Cortex of kidney (tissue), 1 donor: ENCODE measurements around the gene ANKRD13B.
"Not testable (repeated sequence)": the region's sequence is repeated elsewhere in the genome, so short reads cannot be mapped to it uniquely, and the experiment has no call there.

Experiments
- DNase-seq: peaks from one replicate; lab custom pipeline; 2025; lab: John Stamatoyannopoulos, UW

ANKRD13B gene

DNA sequence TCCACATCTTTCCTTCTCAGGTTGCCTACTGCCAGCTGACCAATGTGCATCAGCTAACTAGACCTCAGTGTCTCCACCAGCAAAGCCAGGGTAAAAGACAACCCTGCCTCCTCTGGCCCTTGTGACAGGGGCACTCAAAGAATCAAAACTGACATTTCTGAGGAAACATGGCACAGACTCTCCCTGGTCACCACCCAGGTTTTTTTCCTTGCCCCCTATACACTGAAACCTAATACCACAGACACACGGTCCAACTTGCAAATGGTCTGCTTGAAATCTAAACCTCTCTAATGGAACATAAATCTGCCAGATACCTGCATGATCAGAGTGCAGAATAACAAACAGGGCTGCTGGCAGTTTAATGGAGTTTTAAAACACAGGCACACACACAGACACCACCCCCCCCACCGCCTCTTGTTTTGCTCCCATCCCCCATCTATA is 49.3 kb downstream of the ANKRD13B start:
- DNase-seq: no peak

DNA sequence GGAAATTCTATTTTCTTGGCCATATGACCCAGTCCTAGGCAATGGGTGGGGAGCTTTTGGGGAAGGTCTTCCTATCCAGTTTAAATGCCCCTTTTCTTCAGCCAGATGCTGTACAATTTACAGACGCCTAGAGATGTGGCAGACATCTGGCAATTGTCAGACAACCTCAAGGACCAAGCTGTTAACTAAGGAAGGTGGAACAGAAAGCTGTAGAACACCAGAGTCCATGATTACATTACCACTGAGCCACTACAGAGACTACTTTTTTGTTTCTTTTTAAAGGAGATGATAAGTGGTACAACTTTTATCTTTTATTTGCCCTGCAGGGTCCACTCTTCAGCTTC is 50.9 kb downstream of the ANKRD13B start:
- no peak for DNase-seq

DNA sequence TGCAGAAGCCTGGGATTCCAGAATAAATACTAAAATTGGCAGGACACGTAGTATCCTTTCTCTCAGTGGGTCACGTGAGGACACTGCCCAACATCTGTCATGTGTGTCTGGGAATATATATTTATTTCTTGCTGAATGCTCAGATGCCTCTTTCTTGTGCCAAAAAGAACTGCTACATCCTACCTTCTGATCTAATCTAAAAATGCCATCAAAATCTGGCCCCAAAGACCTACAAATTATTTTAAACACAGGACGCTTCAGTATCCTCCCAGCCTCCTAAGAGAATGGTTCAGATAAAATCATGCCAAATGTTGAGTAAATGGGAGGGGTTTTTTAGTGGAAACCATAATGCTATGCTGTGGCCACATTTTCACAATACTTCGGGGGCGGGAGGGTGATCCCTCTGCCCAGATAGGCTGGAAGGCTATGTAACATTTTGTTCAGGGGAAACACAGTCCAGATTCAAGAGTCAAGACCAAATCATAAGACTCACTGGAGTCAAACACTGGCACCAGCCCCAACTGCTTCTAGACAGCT is 52.7 kb downstream of the ANKRD13B start:
- no peak for DNase-seq

DNA sequence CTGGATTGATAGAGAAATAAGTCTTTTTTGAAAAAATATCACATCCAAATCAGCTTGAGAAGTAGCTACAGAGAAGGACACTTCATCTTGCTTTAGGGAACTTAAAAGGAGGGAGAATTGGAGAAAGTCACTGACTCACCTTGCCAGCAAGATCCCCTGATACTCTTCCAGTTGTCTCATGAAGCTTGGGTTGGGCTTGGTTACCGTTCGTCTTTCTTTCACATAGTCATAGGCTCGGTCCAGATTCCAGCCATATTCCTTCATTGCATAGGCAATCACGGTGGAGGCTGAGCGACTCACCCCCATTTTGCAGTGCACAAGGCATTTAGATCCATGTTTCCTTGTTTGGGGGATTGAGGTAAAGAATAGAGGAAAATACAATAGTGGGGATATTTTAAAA is 55.1 kb downstream of the ANKRD13B start:
- DNase-seq: no peak

DNA sequence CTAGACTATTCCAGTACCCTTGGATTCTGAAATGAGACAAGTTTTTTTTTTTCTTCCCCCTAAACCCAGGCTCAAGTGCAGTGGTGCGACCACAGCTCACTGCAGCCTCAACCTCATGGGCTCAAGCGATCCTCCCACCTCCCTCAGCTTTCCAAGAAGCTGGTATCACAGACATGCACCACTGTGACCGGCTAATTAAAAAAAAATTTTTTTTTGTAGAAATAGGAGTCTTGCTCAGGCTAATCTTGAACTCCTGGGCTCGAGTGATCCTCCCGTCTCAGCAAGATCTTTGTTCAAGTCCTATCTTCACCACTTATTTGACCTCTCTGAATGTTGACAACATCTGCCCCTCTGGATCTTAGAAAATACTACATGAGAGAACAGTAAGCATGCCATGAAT is 56.4 kb downstream of the ANKRD13B start:
- DNase-seq: no peak

DNA sequence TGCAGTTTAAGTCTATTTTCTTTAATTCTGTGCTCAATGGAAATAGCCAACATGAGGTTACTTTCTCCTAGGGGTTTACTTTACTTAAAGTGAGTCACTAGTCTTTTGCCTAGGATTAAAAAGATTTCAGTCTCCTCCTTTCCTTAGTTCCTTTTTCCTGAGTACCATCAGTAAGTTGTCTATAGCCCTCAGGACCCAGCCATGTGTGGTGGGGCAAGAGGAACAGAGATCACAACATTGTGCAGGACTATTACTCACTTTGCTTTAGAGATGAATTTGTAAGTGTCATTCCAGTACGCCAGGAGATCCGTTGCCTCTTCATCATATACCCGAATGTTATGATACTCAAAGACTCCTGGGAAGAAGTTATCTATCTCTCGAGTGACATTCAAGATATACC is 57.5 kb downstream of the ANKRD13B start:
- no peak for DNase-seq

DNA sequence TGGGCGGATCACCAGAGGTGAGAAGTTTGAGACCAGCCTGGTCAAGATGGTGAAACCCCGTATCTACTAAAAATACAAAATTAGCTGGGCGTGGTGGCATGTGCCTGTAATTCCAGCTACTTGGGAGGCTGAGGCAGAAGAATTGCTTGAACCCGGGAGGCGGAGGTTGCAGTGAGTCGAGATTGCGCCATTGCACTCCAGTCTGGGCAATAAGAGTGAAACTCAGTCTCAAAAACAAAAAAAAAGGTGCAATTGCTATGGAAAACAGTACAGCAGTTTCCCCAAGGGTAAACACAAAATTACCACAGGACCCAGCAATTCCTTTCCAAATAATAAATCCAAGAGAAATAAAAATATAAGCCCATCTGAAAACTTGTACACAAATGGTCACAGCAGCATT is 59.0 kb downstream of the ANKRD13B start:
- not testable (repeated sequence) for DNase-seq

DNA sequence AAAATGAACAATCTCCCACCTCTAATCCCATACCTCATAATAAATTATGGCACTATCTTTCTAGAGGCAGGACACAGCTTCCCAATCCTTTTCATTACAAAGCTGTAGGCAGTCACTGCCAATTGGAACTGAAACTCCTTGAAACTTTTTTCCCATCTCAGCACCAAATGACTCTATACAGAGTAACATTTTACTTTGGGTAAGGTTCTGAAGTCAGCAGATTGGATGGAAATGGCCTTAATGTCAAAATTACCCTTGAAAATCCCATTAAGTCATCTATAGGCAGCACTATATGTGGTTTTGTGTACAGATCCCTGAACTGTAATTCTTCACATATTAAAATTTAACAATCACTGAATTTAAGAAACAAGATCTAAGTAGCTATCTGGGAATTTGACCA is 60.0 kb downstream of the ANKRD13B start:
- DNase-seq: no peak

DNA sequence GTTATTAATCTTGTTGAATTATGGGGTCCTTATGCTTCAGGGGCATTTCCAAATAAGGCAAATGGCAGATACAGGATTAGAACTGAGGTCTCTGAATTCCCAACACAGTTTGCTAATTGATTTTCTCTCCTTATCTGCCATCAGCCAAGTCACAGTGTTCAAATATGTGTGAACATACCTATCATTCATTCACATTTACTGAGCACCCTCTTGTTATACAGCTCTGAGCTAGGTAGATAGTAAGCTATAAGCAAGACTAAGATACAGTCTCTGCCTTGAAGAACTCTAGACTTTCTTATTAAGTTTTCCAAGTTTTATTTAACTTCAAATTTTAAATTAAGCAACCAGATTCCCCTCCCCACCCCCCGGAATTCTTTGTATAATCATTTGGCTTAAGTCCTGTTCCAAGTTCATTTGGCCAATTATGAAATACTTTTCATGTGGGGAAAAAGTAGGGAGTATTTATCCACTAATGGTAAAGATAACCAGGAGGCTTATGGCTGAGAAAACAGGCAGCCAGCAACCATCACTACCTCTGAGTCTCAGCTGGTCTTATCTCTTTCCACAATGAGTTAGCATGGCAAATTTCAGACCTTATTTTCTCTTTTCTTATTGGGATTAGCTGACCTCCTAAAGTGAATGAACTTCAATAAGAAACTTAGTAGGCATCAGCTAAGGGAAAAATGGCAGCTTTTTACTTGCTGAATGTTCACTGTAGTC is 61.2 kb downstream of the ANKRD13B start:
- DNase-seq: no peak

DNA sequence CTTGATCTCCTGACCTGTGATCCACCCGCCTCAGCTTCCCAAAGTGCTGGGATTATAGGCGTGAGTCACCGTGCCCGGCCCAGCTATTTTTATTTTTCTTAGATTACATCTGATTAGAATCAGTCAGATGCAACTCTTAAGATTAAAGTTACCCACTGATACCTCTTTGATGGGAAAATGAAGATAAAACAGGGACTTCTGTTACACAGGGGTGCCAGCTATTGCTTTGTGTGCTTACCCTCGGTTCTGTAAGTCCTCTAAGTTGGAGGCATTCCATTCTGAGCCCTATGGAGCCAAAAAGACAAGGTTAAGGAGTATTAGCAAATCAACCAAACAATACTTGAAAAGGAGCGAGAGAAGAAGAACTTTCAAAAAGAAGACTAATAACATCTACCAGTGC is 62.4 kb downstream of the ANKRD13B start:
- DNase-seq: no peak

DNA sequence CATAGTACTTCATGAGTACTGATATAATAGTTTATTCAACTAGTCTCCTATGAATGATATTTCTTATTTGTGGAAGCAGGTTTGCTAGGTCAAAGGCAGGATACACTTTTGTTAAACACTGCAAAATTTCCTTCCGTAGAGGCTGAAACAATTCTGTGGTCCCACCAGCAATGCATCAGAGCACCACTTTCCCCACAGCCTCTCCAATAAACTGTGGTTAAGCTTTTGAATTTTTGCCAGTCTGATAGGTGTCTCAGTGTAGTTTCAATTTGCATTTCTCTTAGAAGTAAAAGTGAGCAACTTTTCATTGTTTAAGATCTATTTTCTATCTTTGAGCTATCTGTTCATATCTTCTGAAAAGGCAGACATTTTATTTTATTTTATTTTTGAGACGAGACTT is 66.2 kb downstream of the ANKRD13B start:
- DNase-seq: no peak

DNA sequence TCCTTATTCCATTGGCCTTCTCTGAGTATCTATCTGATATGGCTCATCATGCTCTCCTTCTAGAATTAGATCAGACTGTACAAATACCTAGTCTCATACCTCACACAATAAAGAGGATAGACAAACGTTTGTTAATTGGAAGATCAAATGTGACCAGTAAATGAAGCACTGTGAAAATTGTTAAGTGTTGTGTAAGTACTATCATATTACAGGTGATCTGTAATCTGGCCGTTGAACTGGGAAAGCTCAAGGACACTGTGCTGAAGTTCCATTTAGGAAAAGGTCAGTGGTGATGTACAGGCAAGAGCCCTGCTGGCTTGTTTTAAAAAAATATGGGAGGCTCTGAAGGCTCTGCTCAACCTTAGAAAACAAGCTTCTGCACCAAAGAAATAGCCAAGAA is 68.3 kb downstream of the ANKRD13B start:
- DNase-seq: no peak

DNA sequence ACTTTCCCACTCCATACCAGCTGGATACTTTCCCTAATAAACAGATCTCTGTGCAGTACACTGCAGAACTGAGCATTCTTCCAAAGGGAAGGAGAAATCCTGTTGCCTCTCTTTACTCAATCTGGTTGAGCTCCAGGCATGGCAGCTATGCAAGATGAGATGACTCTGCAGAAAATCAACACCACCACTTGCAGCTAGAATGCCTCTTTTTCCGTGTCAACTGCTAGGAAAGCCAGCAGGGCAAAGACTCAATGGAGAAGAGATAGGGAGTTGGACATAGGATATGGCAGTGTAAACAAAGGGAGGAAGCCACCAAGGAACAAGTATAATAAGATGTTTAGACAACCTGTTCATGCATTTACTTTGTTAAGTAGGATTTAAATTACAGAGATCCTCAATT is 70.2 kb downstream of the ANKRD13B start:
- no peak for DNase-seq
